Upper lobe of left lung (tissue), 4 donors: ENCODE measurements around the gene CHRNG.

Experiments
- CTCF ChIP-seq, 6 experiments: fragments of 450-650 bp in 4 of 6; fragments of 200-600 bp in 2 of 6; sonication (generic) in 2 of 6; IDR thresholded peaks; one replicate each; pipeline ENCODE4 v1.5.1; 2016 to 2019; ENCODE audit warnings: antibody characterized with exemption in 6 of 6
- POLR2A ChIP-seq, 4 donors: fragments of 450-650 bp; IDR thresholded peaks; one replicate each; pipeline ENCODE4 v1.5.1; 2016 to 2017; ENCODE audit warnings: antibody characterized with exemption in 4 of 4, mild to moderate bottlenecking in 2 of 4
- POLR2AphosphoS5 ChIP-seq, 2 donors: sonication (generic); formaldehyde crosslinking; IDR thresholded peaks; one replicate each; pipeline ENCODE4 v1.5.1; 2017; ENCODE audit warnings: antibody characterized with exemption in 2 of 2

GRCh38 chr2:232491139-232491780 lies 48.2 kb upstream of the CHRNG start:
- no peak for TF ChIP-seq POLR2AphosphoS5 (IDR thresholded peaks at IDR 0.05)
- no peak for TF ChIP-seq CTCF (IDR thresholded peaks at IDR 0.05)
- no peak for TF ChIP-seq POLR2A (IDR thresholded peaks at IDR 0.05)
